ENCODE data around the gene L3MBTL2. TPM values are rescaled to one million over a fixed set of nuclear protein-coding genes. Genes with fewer than 3 reads are reported as not detected.

L3MBTL2 gene
- 33.6 and 34.9 TPM in 2 replicates for total RNA-seq (2021)
- long read RNA-seq, transcript L3MBTL2-201 (17 exons, 3,296 nt), result major isoform, 222 of 453 reads
- long read RNA-seq, partial matches to known transcripts, result 183 of 453 reads
- long read RNA-seq, other reads (novel, unspliced or antisense), result 48 of 453 reads

GRCh38 chr22:41204992-41205900 is at the start of gene L3MBTL2:
TSS of gene L3MBTL2 (plus strand) at chr22:41205312. CDS start at chr22:41205363, 51 bp downstream.
- Histone ChIP-seq H3K14ac (ENCODE audit: insufficient read depth, low read length) (peak within 1 kb of the TSS; percentile 85), H3K4ac (ENCODE audit: low read depth, low read length) (no peak within 1 kb of the TSS), H4K8ac (replicated peaks; ENCODE audit: insufficient read length, low read depth, low read length) (no peak within 1 kb of the TSS), H2BK120ac (ENCODE audit: low read depth, low read length, poor library complexity, severe bottlenecking) (no peak within 1 kb of the TSS), H3K18ac (ENCODE audit: insufficient read length, low read depth, low read length) (peak within 1 kb of the TSS; percentile 91), H2AK5ac (ENCODE audit: insufficient read length, low read length) (no peak within 1 kb of the TSS), H2BK12ac (ENCODE audit: insufficient read length, low read depth, low read length) (no peak within 1 kb of the TSS), H2BK5ac (ENCODE audit: insufficient read length, low read length) (no peak within 1 kb of the TSS), H3K23ac (ENCODE audit: insufficient read length, low read depth, low read length) (no peak within 1 kb of the TSS), H4K20me1 (ENCODE audit: control insufficient read depth, insufficient read depth, insufficient read length) (no peaks in the 10 kb centered on the region), H3K27ac (ENCODE audit: insufficient read length, low read depth, low read length) (no peak within 1 kb of the TSS), H2BK20ac (ENCODE audit: low read depth, low read length, poor library complexity, severe bottlenecking) (no peak within 1 kb of the TSS), H4K91ac (ENCODE audit: insufficient read length, low read depth, low read length) (no peak within 1 kb of the TSS), H3K9me3 (ENCODE audit: control insufficient read depth, low read depth, low read length) (no peaks in the 10 kb centered on the region), H3K27me3 (ENCODE audit: insufficient read depth, low read length) (no peaks in the 10 kb centered on the region), H3K56ac (ENCODE audit: insufficient read length, low read depth, low read length) (no peak within 1 kb of the TSS), H3K79me1 (ENCODE audit: insufficient read depth, low read depth, low read length, poor library complexity, severe bottlenecking) (no peaks in the 10 kb centered on the region), H3K9ac (ENCODE audit: extremely low read depth, insufficient read length, low read length) (peak within 1 kb of the TSS; percentile 95), H2AFZ (ENCODE audit: low read length) (no peak within 1 kb of the TSS), H3K23me2 (ENCODE audit: insufficient read length, low read depth, low read length, poor library complexity, severe bottlenecking) (peaks cover 11% of the 10 kb centered on the region), H2BK15ac (ENCODE audit: low read depth, low read length) (no peak within 1 kb of the TSS), H3K4me1 (ENCODE audit: insufficient read depth, low read length) (no peaks in the 10 kb centered on the region), H3K79me2 (ENCODE audit: insufficient read depth, low read length) (no peaks in the 10 kb centered on the region; the same call in 1 of the 2 replicates), H3T11ph (ENCODE audit: low read length) (no peak within 1 kb of the TSS), H3K4me2 (ENCODE audit: insufficient read depth, insufficient read length, low read length) (peak within 1 kb of the TSS; percentile 83), H4K5ac (ENCODE audit: insufficient read length, low read depth, low read length) (peak within 1 kb of the TSS; percentile 13)
- H3K36me3 Mint-ChIP-seq (ENCODE audit: insufficient read depth in 1 of 3, low read depth in 3 of 3), result peaks cover 5 to 10% (median 6%) of the 10 kb centered on the region in 3 experiments; a peak in 6 of 7 replicates
- no peaks in the 10 kb centered on the region; a peak in 1 of 5 replicates for H3K9me3 Mint-ChIP-seq
- DNase-seq, result peak; percentile 99
- H3K27ac Mint-ChIP-seq, result peak within 1 kb of the TSS; percentile 97 to 99 (median 99)
- no peak for TF ChIP-seq CTCF (conservative IDR thresholded peaks at IDR 0.05)
- H3K27me3 Mint-ChIP-seq (ENCODE audit: low read depth), result peaks cover 20% of the 10 kb centered on the region
- H3K4me3 Mint-ChIP-seq, result peak within 1 kb of the TSS; percentile 92 to 94
- H3K4me1 Mint-ChIP-seq, result peaks cover 2 to 14% of the 10 kb centered on the region in 2 experiments
- no CpG with 5 or more reads among the region's 47 CpGs for WGBS (ENCODE audit: extremely low coverage, insufficient read length, low lambda C conversion rate)
